SIG-M5 treated with dmso at 0.1 percent for 504 hours (cell line): ENCODE measurements around the gene GAN.

Experiments
- DNase-seq: peaks from one replicate; lab custom pipeline; 2025; ENCODE audit not compliant: unreplicated experiment; lab: John Stamatoyannopoulos, UW

The GAN gene

GRCh38 chr16:81350306-81350615 is 35.5 kb downstream of the GAN start:
- DNase-seq, result no peak

GRCh38 chr16:81353895-81354294 is 39.1 kb downstream of the GAN start:
- no peak for DNase-seq

GRCh38 chr16:81357711-81358260 is 43.0 kb downstream of the GAN start:
- no peak for DNase-seq

- DNase-seq, result no peak
Measured at GRCh38 chr16:81358860-81359259, 44.1 kb downstream of the GAN start.

- DNase-seq, result no peak
Measured at GRCh38 chr16:81360135-81360534, 45.4 kb downstream of the GAN start.

GRCh38 chr16:81365731-81366130 is 51.0 kb downstream of the GAN start:
- DNase-seq, result no peak

- peak; percentile 68 for DNase-seq
Measured at GRCh38 chr16:81366316-81366932, 51.7 kb downstream of the GAN start.

- no peak for DNase-seq
Measured at GRCh38 chr16:81367821-81368220, 53.1 kb downstream of the GAN start.

GRCh38 chr16:81369888-81370504 is 55.2 kb downstream of the GAN start:
- no peak for DNase-seq

GRCh38 chr16:81371106-81371505 is 56.3 kb downstream of the GAN start:
- DNase-seq, result no peak

GRCh38 chr16:81374550-81374949 is 59.8 kb downstream of the GAN start:
- DNase-seq, result no peak

- no peak for DNase-seq
Measured at GRCh38 chr16:81376880-81377279, 62.1 kb downstream of the GAN start.

GRCh38 chr16:81378049-81378448 is 63.3 kb downstream of the GAN start:
- no peak for DNase-seq

GRCh38 chr16:81380932-81381331 is 66.2 kb downstream of the GAN start:
- no peak for DNase-seq

- DNase-seq, result no peak
Measured at GRCh38 chr16:81384006-81384405, 69.2 kb downstream of the GAN start.

GRCh38 chr16:81385031-81385756 is 70.4 kb downstream of the GAN start:
- DNase-seq, result no peak

- DNase-seq, result no peak
Measured at GRCh38 chr16:81388357-81388756, 73.6 kb downstream of the GAN start.

- DNase-seq, result no peak
Measured at GRCh38 chr16:81390840-81391239, 76.1 kb downstream of the GAN start.

GRCh38 chr16:81392011-81392410 is 77.2 kb downstream of the GAN start:
- DNase-seq, result no peak

GRCh38 chr16:81394416-81394815 is 79.7 kb downstream of the GAN start:
- DNase-seq, result no peak

GRCh38 chr16:81394966-81395655 is 80.3 kb downstream of the GAN start:
- DNase-seq, result no peak
